Lung (tissue), 12 donors: Measurements from ENCODE around the gene PKP3. TPM values are rescaled to one million over a fixed set of nuclear protein-coding genes. Genes with fewer than 3 reads are reported as not detected.

Experiments used
- ATAC-seq: fragments of 200-7000 bp; cut with Tn5 transposase; one replicate; pipeline ENCODE4 v1.9.1; 2020; ENCODE audit warnings: moderate number of reproducible peaks; ENCODE audit not compliant: insufficient read depth, low FRiP score
- DNase-seq, 3 donors: peaks; one replicate each; pipeline ENCODE4 v3.0.0-alpha.2; 2013 to 2017
- H3K27ac ChIP-seq, 2 donors: one replicate each; pipeline ENCODE4 v1.5.1; 2013; ENCODE audit warnings: mild to moderate bottlenecking in 2 of 2, moderate library complexity in 2 of 2, control low read depth in 1 of 2, inconsistent platforms in 1 of 2, low read depth in 1 of 2, low read length in 1 of 2
- H3K27me3 ChIP-seq, 3 donors: one replicate each; pipeline ENCODE4 v1.5.1; 2013; ENCODE audit warnings: low read length in 2 of 3; ENCODE audit not compliant: control insufficient read depth in 3 of 3, insufficient read depth in 3 of 3
- H3K36me3 ChIP-seq, 4 donors: one replicate each; pipeline ENCODE4 v1.5.1; 2013; ENCODE audit warnings: low read length in 4 of 4, mild to moderate bottlenecking in 1 of 4, moderate library complexity in 1 of 4; ENCODE audit not compliant: control insufficient read depth in 4 of 4, insufficient read depth in 4 of 4
- H3K4me1 ChIP-seq, 5 donors: one replicate each; pipeline ENCODE4 v1.5.1; 2013; ENCODE audit warnings: low read length in 5 of 5, mild to moderate bottlenecking in 2 of 5, moderate library complexity in 1 of 5; ENCODE audit not compliant: control insufficient read depth in 5 of 5, insufficient read depth in 5 of 5
- H3K4me3 ChIP-seq: one replicate; pipeline ENCODE4 v1.5.1; 2013; ENCODE audit warnings: mild to moderate bottlenecking, control low read depth, moderate library complexity
- H3K9ac ChIP-seq, 2 donors: one replicate each; pipeline ENCODE4 v1.5.1; 2013; ENCODE audit warnings: low read length in 2 of 2, control low read depth in 1 of 2; ENCODE audit not compliant: insufficient read depth in 1 of 2
- H3K9me3 ChIP-seq, 4 donors: one replicate each; pipeline ENCODE4 v1.5.1; 2013; ENCODE audit warnings: low read length in 3 of 4, mild to moderate bottlenecking in 1 of 4, moderate library complexity in 1 of 4; ENCODE audit not compliant: control insufficient read depth in 4 of 4, insufficient read depth in 3 of 4
- WGBS, 2 donors: extraction: QIAGEN DNeasy Blood & Tissue Kit; methylation state at CpG; one replicate each; pipeline ENCODE4 v1.1.7; 2013; 5-methylcytosine and 5-hydroxymethylcytosine counted together
- polyA plus RNA-seq, 2 donors: library from polyadenylated mRNA; stranded (reverse); fragments of 200-250 nt; gene quantifications; one replicate each; pipeline ENCODE4 v1.2.1, GENCODE V29; 2013
- total RNA-seq, 2 donors: library from RNA; depleted of rRNA in 1 of 2; stranded (reverse); fragments of >200 nt in 1 of 2; gene quantifications; one replicate each; pipeline ENCODE4 v1.2.1, GENCODE V29; 2014 to 2021
- TF ChIP-seq, protein P1 (sequence below): IDR thresholded peaks from 2 replicates; pipeline ENCODE4 v1.5.1; 2012; ENCODE audit warnings: mild to moderate bottlenecking; ENCODE audit errors: control extremely low read depth, extremely low read depth
- donor health status: control.
- donor health status: control.
- donor health status: Bipolar disorder and iron deficiency.
- donor health status: healthy.
- donor health status: DM: yes; HTN: yes; CAD: no.

The PKP3 gene
- total and polyA plus RNA-seq, 4 donors, result 15.7 to 63.1 (median 40.3) TPM

DNA sequence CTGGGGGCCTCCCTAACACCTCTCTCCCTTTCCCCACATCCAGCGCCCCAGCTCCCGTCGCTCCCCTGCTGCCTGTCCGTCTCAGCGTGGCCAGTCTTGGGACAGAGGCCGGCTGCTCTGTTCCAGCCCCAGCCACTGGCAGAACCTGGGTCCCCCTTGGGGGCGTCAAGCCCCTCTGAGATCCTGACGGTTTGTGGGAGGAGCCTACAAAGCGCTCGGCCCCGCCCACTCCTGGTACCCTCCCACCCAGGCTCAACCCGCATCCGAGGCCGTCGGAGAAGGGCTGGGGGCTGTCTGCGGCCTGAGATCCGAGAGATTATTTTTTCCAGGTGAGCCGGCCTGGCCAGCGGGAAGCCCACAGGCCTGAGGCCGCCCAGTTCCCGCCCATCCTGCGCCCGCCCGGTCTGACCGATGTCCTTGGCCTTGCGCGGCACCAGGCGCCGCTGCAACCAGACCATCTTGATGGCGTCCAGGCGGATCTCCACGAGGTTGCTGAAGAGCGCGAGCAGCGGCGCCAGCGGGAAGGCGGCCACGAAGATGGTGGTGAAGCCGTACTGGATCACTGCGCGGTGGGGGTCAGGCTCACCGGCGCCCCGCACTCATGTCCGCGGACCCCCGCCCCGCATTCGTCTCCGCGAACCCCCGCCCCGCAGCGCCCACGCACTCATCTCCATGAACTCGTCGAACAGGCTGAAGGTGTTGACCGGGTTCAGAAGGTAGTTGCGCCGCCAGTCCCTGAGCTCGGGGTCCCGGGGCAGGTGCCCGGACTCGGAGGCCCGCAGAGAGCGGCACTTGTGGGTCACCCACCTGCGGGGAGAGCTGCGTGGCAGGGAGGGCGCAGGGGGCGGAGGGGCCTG, 26.3 kb downstream of the PKP3 start:
- Histone ChIP-seq H3K27me3 (peaks cover 0 to 9% (median 6%) of the 10 kb centered on the region in 3 donors), H3K27ac (no peak overlapping the region), H3K36me3 (no peaks in the 10 kb centered on the region), H3K4me3 (no peak overlapping the region), H3K9ac (no peak overlapping the region), H3K9me3 (no peaks in the 10 kb centered on the region), H3K4me1 (peaks cover 0 to 12% (median 9%) of the 10 kb centered on the region in 5 donors)
- DNase-seq, result no peak
- no peak for ATAC-seq
- TF ChIP-seq, protein P1, sequence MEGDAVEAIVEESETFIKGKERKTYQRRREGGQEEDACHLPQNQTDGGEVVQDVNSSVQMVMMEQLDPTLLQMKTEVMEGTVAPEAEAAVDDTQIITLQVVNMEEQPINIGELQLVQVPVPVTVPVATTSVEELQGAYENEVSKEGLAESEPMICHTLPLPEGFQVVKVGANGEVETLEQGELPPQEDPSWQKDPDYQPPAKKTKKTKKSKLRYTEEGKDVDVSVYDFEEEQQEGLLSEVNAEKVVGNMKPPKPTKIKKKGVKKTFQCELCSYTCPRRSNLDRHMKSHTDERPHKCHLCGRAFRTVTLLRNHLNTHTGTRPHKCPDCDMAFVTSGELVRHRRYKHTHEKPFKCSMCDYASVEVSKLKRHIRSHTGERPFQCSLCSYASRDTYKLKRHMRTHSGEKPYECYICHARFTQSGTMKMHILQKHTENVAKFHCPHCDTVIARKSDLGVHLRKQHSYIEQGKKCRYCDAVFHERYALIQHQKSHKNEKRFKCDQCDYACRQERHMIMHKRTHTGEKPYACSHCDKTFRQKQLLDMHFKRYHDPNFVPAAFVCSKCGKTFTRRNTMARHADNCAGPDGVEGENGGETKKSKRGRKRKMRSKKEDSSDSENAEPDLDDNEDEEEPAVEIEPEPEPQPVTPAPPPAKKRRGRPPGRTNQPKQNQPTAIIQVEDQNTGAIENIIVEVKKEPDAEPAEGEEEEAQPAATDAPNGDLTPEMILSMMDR, result no peak
- WGBS, 2 donors, result 64 to 73% methylated on average over 71 of the region's 71 CpGs

DNA sequence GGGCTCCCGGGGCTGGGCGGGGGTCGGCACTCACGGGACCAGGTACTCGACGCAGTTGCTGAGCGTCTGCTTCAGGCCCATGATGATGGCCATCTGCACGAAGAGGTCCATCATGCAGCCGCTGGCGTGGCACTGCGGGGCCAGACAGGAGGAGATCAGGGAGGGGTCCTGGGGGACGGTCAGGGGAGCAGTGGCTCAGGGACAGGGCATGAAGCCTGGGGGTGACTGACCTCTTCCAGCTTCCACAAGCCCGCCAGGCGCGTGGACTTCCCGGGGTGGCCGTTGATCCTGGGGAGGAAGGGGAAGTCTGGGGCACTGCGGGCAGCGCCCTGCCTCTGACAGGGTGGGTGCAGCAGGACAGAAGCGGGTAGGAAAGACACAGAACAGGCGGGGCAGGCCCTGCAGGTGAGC, 26.9 kb downstream of the PKP3 start:
- ATAC-seq (no peak), DNase-seq (no peak)
- H3K36me3 ChIP-seq, result no peaks in the 10 kb centered on the region
- TF ChIP-seq, protein P1, result no peak
- no peak overlapping the region for H3K9ac ChIP-seq
- 88% methylated on average over 20 to 21 of the region's 21 CpGs for WGBS, 2 donors
- peaks cover 0 to 9% (median 6%) of the 10 kb centered on the region in 3 donors for H3K27me3 ChIP-seq
- H3K4me3 ChIP-seq, result no peak overlapping the region
- H3K27ac ChIP-seq, result no peak overlapping the region
- peaks cover 0 to 8% (median 5%) of the 10 kb centered on the region in 5 donors for H3K4me1 ChIP-seq
- no peaks in the 10 kb centered on the region for H3K9me3 ChIP-seq

DNA sequence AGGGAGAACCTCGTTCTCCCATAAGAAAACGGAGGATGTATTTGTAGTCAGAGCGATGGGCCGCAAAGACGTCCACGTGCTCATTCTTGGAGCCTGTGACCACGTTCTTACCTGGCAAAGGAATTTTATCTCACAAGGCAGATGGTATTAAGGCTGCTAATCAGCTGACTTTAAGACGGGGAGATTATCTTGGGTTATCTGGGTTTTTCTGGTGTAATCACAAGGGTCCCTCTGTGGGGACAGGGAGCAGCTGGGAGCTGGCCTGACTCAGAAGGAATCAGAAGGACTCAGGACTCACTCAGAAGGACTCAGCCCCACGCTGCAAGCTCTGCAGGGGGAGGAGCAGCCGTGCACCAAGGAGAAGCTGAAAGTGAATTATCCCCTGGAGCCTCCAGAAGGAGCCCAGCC, 28.2 kb downstream of the PKP3 start:
- H3K27me3 ChIP-seq, result peaks cover 0 to 7% (median 6%) of the 10 kb centered on the region in 3 donors
- no peak overlapping the region for H3K4me3 ChIP-seq
- ATAC-seq (no peak), DNase-seq (no peak)
- H3K9me3 ChIP-seq, result peaks cover 0 to 2% (median 0%) of the 10 kb centered on the region in 4 donors
- TF ChIP-seq, protein P1, result no peak
- H3K36me3 ChIP-seq, result no peaks in the 10 kb centered on the region
- peaks cover 0 to 6% (median 0%) of the 10 kb centered on the region in 5 donors for H3K4me1 ChIP-seq
- WGBS, 2 donors, result 86 to 87% methylated on average over 10 of the region's 10 CpGs
- H3K27ac ChIP-seq, result no peak overlapping the region
- H3K9ac ChIP-seq, result no peak overlapping the region
